ENCODE measurements around the gene TRAPPC10.

Gene TRAPPC10

DNA sequence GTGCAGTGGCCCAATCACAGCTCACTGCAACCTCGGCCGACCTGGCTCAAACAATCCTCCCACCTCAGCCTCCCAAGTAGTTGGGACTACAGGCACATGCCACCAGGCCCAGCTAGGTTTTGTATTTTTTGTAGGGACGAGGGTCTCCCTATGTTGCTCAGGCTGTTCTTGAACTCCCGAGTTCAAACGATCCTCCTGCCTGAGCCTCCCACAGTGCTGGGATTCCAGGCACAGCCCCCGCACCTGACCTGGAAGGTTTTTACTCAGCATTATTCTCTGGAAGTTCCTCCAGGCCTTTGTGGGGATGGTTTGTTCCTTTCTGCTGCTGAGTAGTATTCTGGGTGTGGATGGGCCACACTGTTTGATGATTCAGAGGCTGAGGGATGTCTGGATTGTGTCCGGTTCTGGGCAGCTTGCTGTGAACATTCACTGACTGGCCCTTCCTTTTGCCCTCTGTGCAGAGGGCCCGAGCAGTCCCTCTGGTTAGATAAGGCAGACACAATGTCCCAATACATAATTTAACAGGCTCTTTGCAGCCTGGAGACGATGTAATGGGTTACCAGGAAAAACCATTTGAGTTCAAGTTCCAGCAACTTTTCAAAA, 6.0 kb upstream of the TRAPPC10 start:
- no peak for DNase-seq

DNA sequence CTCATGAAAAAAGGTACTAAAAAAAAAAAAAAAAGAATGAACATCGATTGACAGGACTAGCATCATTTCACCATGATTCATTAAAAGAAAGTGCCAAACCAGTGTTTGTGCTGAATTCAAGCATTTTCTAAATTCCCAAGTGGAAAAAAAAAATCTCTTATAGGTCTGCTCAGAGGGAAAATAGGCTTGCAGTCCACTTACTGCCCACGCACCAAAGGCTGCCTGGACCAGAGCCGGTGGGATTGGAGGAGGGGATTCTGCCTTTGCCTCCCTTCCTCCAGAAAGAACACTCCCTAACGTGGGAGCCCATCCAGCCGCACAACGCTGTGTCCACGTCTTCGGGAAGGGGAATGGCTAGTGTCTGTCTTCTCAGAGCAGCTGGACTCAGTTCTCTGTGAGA, 5.5 kb upstream of the TRAPPC10 start:
- no peak for DNase-seq

DNA sequence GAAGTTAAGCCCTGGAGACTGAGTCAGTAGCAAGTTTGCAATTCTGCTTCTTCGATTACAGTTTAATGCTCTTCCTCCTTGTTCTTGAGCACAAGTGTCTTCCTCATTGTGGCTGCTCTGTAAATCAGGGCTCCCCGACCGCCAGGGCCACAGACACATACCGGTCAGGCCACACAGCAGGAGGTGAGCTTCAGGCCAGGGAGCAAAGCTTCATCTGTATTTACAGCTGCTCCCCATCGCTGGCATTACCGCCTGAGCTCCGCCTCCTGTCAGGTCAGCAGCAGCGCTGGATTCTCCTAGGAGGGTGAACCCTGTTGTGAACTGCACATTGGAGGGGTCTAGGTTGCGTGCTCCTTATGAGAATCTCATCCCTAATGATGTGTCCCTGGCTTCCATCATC, 1.7 kb upstream of the TRAPPC10 start:
- no peak for DNase-seq

DNA sequence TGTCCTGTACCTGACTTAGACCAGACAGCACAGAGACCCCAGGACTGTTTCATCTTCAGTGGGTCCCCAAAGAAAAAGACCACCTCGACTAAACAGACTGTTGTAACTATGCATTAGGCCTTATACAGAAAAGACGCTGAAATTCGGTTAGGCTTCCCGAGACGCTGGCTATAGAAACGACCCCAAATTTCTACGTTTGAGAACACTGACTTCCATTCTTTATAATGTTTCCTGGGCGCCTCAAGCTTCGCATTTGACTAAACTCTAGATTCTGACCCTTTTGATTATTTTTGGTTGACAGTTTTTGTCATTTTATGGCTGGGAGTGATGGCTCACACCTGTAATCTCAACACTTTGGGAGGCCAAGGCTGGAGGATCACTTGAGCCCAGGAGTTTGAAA, 986 bp upstream of the TRAPPC10 start:
- no peak for DNase-seq

DNA sequence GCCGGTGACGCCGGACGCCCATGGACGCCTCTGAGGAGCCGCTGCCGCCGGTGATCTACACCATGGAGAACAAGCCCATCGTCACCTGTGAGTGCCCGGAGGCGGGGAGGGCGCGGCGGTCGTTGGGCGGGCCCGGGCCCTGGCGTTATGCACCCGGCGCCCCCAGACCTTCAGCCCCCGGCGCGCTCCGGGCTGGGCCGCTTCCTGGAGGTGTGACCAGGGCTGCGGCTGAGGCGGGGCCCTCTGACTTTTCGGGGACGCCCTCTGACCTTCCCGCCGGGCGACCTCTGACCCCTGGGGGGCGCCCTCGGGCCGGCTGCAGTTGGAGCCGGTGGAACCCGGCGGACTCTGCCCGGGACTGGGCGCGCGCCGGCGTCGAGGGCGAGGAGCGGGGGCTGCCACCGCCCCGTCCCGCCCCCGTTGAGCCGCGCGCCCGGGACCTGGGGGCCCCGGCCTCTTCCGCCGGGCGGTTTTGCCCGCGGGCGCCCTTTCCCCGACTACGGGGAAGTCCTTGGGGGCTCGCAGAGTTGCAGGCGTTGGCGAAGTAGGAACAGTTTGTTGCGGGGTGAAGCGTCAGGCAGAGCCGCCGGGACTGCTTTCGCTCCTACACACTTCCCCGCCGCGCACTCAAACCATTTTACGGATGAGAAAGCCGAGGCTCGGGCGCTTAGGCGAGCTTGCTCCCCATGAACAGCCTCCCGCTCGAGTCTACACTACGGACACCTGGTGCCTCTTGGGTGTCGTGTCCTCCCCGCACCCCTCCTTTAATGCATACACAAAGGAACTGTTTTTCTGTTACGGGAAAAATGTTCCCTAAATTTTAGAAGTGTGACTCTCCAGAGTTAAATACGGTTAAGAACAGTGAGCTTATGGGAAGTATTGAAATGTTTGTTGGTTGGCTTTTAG, 618 bp downstream of the TRAPPC10 start:
- peak; percentile 61 for DNase-seq

DNA sequence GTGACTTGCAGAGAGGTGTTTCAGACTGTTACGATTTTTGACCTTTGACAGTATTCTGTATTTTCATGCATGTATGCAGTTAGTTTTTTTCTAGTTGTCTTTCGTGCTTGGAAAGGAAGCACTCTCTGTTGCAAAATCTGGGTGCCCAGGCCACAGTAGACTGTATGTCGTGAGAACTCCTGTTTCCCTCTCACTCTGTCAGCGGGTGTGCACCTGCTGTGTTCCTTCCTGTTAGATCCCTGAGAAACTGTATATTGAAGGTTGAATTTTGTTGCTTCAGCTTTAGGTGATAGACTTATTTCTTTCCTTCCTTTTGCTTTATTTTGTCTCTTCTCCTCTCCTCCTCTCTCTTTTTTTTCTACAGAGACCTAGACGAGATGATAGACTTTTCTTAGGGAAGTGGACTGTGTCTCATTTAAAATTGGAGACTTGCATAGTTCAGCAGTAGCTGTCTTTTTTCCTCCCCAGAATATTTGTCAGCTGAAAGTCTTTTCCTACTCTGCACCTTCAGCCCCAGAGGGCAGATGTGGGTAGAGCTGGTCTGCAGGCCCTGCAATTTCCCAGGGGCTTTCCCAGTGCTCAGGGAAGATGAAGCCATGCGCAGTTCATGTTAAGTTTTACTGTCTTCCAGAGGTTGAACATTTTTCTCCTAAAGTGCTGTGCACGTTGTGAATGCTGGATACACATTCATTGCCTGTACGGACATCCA, 1.4 kb downstream of the TRAPPC10 start:
- DNase-seq: no peak

DNA sequence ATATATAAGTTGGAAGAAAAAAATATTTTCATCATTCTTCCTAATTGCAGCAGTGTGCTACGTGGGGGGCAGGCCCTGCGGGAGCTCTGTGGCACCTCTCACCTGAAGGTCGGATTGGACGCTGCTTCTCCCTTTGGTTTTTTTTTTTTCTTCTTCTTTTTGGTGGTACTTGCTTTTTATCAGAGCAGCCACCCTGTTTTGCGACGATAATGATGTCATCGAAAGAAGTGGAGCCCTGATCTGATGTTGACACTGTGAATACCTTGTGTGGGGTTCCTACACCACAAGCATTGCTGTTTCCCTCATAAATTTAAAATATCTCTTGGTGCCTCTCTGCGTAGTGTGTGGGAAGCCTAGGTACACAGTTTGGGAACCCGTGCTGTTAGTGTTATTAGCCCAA, 5.5 kb downstream of the TRAPPC10 start:
- no peak for DNase-seq

DNA sequence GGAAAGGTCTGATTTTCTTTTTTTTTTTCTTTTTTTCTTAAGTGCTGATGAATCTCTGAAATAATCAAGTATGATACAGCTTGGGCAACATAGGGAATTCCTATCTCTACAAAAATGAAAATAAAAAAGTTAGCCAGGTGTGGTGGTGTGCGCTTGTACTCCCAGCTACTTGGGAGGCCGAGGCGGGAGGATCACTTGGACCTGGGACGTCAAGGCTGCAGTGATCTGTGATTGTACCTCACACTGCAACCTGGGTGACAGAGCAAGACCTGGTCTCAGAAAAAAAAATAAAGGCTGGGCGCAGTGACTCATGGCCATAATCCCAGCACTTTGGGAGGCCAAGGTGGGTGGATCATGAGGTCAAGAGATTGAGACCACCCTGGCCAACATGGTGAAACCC, 6.0 kb downstream of the TRAPPC10 start:
- DNase-seq: no peak

DNA sequence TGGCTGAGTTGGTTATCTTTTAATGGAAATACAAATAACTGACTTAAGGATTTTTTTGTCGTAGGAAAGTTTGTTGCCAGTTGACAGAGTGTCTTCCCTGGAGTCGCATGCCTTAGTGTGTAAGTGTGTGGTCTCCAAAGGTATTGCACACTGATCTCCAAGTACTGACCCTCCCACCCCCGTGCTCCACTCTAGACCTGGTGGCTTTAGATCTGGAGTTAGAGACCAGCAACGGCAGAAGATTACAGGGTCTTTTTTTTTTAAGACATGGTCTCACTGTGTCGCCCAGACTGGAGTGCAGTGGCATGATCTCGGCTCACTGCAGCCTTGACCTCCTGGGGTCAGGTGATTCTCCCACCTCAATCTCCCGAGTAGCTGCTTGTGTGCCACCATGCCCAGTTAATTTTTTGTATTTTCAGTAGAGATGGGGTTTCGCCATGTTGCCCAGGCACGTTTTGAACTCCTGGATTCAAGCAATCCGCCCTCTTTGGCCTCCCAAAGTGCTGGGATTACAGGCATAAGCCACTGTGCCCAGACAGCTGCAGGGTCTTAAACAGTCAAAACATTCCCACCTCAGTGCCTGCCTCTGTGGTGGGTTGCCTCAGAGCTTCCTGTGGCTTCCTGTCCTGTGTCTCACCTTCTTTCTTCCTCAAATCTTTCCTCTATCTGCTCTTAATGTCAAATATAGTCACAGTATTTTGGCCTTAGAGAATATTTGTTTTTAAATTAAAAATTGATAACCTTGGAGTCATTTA, 6.9 kb downstream of the TRAPPC10 start:
- DNase-seq: no peak

DNA sequence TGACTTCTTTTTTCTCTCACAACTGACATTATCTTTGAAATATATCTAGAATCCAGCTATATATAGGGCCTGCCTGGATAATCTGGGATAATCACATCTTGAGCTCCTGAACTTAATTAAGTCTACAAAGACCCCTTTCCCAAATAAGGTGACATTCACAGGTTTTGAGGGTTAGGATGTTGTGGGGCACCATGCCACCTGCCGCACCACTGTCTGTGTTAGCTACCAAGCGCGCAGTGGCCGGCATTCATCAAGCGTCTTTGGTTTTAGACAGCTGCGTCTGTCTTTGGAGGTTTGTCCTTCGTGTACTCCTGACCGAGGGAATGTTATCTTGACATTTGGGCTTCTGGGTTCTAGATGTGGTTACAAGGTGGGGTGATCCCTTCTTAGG, 7.5 kb downstream of the TRAPPC10 start:
- DNase-seq: no peak

DNA sequence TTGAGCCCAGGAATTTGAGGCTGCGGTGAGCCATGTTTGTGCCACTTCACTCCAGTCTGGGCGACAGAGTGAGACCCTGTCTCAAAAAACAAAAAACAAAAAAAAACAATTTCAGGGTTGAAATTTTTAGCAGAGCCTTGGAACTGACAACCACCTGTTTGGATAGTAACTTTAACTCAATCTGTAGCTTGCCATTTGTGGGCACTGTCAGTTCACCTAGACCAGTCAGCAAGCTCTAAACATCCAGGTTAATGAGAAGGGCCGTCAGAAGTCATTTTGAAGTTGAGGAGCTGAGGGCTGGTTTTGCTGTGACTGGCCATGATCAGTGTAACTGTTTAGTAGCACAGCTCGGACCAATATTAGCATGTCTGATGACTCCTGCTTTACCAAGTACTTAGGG, 8.4 kb downstream of the TRAPPC10 start:
- no peak for DNase-seq

DNA sequence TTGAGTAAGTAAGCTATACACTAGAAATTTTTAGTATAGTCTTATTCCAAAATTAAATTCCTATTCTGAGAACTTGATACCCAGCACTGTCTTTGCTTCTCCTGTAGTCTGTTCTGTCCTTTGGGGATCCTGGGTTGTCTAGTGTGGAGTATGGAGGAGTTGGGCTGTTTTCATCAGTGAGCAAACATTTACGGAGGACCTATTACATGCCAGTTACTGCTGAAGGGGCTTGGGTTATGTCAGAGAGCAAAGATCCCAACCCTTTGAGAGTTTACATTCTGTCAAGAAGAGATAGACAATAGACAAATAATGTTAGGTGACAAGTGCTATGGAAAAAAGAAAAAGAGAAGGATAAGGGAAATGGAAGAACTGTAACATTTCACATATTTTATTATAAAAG, 9.0 kb downstream of the TRAPPC10 start:
- DNase-seq: no peak

DNA sequence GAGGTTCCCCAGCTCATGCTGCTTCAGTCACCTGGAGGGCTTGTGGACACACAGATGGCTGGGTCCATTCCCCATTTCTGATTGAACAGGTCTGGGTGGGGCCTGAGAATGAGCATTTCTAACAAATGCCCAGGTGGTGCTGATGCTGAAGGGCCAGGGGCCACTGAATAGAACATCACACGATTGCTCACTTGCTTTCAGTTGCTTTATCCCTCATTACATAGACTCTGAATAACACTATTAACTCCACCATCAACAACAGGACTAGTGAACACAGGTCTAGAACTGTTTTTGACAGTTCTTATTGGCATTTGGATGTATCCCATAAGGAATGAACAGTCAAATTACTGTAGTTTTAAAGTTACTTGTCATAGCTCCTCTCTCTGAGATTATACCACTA, 12.1 kb downstream of the TRAPPC10 start:
- DNase-seq: no peak

DNA sequence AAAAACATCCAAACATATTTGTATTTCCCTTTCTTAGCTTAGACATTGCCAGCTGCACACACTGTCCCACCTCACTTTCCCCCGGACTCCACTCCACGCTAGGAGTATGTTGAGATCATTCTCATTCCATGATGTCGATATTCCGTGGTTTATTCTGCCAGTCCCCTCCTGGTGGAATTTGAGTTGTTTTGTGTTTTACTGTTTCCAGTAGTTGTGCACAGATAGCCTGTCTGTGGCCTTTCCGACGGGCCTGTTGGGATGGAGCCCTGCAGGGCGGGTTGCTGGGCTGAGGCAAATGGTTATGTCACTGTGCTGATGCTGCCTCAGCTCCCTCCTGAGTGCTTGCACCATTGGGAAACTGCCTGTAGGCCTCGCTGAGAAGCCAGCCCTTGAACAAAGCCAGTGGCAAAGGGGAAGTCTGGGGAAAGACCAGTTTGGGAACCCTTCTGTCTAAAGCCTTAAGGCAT, 12.8 kb downstream of the TRAPPC10 start:
- peak; percentile 47 for DNase-seq

DNA sequence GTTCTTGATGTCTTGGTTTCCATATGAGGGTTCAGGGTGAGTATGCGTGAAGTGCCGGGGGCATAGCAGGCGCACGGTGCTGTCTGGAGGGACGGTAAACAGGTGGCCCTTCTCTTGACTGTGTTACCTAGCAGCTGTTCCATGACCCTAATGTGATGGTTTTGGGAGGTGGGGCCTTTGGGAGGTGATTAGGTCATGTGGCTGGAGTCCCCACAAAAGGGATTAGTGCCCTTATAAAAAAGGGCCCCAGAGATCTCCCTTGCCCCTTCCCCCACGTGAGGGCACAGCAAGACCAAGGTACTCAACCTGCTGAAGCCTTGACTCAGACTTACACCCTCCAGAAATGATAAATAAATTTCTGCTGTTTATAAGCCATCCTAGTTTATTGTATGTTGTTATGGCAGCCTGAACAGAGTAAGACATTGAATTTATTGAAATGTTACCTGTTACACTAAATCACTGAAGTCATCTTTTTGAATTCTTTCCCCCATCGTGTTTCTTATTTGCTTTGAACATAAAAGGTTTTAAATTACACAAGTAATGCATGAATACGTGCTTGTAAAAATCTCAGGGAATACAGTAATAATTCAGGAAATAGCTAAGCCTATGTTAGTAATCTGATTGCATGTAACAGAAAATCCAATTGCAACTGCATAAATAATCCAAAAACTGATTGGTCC, 15.6 kb downstream of the TRAPPC10 start:
- no peak for DNase-seq

DNA sequence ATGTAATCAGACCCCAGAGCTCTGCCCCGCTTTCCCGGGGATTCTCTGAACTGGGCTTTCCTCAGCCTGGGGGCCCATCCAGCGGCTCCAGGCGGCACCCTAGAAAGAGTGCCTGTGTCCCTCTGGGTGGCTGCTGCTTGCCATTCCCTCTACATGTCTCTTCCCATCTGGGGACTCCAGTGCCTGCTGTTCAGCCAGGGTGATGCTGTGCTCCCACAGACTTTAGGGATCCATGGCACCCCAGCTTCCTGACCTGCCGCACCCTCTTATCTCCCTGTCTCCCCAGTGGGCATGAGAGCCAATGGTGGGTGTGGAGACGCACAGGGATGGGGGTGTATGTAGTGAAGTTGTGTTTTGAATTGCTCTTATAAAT, 16.2 kb downstream of the TRAPPC10 start:
- no peak for DNase-seq

DNA sequence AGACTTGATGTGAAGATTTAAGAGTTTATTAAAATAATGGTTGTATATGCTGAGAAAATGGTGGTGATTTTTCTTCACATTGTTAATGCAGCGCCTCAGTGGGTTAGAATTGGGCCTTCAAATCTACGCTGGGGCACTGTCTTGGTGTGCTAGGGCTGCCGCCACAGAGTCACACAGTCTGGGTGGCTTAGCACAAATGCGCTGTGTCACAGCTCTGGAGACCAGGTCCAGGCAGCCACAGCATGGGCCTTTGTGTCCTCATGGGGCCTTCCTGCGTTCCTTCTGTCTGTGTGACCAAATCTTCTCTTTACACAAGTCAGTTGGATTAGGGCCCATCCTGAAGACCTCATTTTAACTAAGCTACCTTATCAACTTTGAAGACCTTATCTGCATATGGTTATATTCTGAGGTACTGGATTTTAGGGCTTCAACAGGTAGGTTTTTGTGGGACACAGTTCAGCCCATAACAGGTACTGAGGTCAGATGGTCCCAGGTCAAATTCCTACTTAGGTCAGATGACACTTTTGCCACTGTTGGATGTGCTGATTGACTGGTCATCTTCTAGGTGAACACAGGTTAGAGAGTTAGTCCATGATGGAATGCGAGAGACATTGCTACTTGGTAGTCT, 17.5 kb downstream of the TRAPPC10 start:
- no peak for DNase-seq

DNA sequence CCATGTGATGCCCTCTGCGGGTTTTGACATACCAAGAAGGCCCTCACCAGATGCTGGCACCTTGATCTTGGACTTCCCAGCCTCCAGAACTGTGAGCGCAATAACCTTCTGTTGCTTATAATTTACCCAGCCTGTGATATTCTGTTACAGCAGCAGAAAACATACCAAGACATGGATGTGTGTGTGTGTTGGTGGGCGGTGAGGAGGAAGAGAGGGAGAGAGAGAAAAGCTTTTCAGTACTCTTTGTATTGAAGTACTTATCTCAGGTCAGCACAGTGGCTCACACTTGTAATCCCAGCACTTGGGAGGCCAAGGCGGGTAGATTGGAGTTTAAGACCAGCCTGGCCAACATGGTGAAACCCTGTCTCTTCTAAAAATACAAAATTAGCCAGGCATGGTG, 23.1 kb downstream of the TRAPPC10 start:
- no peak for DNase-seq

DNA sequence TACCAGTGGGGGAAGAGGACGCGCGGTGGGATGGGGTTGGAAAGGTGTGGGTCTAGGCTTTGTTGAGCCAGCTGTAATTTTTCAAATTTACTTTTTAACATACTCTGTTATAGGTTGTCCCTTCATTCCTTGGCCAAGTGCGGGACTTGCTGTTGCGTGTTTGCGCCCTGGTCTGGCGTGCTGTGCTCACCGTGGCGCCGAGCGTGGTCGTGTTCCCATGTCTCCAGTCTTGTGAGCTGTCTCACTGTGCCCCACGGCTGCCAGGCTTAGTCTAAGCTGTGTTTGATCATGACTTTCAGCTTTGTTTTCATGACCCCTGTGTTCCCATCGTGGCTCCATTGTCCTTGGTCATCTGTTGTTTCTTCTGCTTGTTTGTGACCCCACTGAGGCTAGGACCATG, 26.0 kb downstream of the TRAPPC10 start:
- no peak for DNase-seq

DNA sequence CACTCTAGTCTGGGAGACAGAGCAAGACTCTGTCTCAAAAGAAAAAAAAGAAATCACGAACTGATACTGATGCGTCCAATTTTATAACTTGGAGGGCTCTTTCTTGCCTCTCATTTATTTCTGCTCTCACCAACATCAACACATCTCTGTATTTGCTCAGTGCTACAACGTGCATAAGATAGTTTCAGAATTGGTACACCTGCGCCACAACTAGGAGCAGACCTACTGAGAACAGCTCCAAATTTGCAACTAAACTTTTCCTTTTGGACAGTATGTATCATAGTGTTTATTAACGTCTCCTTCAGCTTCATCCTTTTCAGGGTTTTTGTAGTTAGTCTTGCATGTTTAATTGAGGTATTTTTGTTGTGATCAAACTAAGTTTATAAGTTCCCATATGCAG, 27.7 kb downstream of the TRAPPC10 start:
- no peak for DNase-seq

DNA sequence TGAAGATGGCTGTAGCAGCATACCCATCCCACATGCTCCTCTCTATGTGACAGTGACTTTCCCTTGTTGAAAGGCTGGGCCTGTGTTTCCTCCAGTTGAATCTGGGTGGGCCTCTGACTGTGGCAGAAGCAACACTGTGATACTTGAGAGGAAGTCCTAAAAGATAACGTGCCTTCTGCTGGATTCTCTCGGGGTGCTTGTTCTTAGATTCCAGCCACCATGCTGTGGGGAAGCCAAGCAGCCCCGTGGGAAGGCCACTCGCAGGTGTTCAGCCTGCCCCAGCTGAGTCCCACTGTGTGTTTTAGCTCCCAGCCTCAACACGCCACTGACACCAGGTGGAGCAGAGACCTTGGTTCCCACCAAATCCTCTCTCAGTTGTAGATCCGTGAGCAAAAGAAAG, 31.5 kb downstream of the TRAPPC10 start:
- no peak for DNase-seq

DNA sequence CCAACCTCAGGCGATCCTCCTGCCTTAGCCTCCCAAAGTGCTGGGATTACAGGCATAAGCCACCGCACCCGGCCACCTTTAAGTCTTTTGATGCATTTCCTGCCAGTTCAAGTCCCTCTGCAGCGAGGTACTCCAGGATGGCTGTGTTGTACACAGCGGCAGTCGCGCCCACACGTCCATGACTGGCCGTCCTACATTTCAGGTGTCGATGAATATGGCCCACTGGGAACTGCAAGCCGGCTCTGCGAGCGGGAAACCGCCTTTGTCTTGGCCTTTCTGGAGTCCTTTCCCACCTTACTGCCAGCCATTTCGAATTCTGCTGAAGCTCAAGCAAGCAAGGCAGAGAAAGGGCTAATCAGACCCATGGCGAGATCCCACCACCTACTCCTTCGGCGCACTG, 34.6 kb downstream of the TRAPPC10 start:
- DNase-seq: no peak

Data from left hindlimb (tissue), 1 donor.